Activated CD4-positive, alpha-beta memory T cell treated with anti-CD3 and anti-CD28 coated beads, Interleukin-2, amount 10 ng/mL, durations not matched to agents 7 days and 5 days (primary cell): ENCODE data around the gene RCC2. TPM values are rescaled to one million over a fixed set of nuclear protein-coding genes. Genes with fewer than 3 reads are reported as not detected.
"Not testable (repeated sequence)": the region's sequence is repeated elsewhere in the genome, so short reads cannot be mapped to it uniquely, and the experiment has no call there.

Source experiments
- CTCF ChIA-PET: fragments of 350-600 bp; sonication (Branson Sonifier 250); formaldehyde crosslinking; loops from one replicate; lab custom pipeline; 2021; ENCODE audit warnings: antibody characterized with exemption, inconsistent platforms; lab: Charles Lee
- POLR2A ChIA-PET: fragments of 350-600 bp; sonication (Branson Sonifier 250); formaldehyde crosslinking; loops from one replicate; lab custom pipeline; 2021; ENCODE audit warnings: antibody characterized with exemption; lab: Charles Lee
- DNase-seq: peaks from one replicate; pipeline ENCODE4 v3.0.0-alpha.2; 2020
- H3K27ac Mint-ChIP-seq: one replicate; pipeline ENCODE4 v1.8.0; 2021; ENCODE audit warnings: mild to moderate bottlenecking, mixed read lengths
- H3K27me3 Mint-ChIP-seq: one replicate; pipeline ENCODE4 v1.8.0; 2021; ENCODE audit warnings: mixed read lengths
- H3K36me3 Mint-ChIP-seq: one replicate; pipeline ENCODE4 v1.8.0; 2021; ENCODE audit warnings: low read depth, mixed read lengths
- H3K4me1 Mint-ChIP-seq: one replicate; pipeline ENCODE4 v1.8.0; 2021; ENCODE audit warnings: mixed read lengths
- H3K4me3 Mint-ChIP-seq: one replicate; pipeline ENCODE4 v1.8.0; 2021; ENCODE audit warnings: mild to moderate bottlenecking, mixed read lengths
- H3K9me3 Mint-ChIP-seq: one replicate; pipeline ENCODE4 v1.8.0; 2021; ENCODE audit warnings: mixed read lengths
- total RNA-seq, 2 experiments: library from RNA; stranded (reverse); gene quantifications; one replicate each; pipeline ENCODE4 v1.2.3, GENCODE V29; 2021

Gene RCC2
- total RNA-seq = 100 to 1,000 TPM; 111 to 114 TPM

DNA sequence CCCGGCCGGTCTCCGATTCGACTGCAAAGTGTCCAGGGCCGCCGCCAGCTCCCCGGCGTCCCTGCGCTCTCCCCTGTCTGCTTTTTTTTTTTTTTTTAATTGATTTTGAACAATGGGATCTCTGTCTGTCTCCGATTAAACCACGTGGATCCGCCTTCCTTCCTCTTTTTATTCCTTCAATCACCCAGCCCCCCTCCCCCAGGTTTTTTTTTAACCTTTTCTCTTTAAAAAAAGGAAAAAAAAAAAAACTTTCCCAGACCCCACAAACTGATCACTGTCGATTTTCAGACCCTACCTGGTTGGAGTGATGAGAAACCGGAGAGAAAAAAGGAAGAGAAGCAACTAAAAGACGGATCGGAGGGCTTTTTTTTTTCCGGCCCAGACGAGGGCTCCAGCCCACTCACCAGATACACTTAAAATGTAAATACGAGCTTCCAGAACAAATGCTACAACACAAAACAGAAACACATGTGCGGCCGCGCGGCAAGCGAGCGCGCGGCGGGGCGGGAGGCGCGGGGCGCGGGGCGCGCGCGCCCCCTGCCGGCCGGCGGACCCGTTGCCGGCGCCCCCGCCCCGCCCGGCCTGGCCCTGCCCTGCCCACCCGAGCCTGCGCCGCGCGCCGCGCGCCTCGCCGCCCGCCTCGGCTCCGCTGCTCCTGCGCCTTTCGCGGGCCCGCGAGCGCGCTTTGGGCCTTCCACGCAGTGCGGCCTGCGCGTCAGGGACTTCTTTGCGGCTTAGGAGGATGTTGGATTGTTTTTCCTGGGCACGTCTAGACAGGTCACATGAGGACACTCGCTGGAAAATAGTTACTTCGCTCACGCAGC is at the start of gene RCC2:
Gene RCC2 (minus strand): TSS at position 428 of the 824 bp plus-strand sequence. CDS start 1,163 bp downstream, outside the sequence.
- ChIA-PET CTCF (interaction anchor here (0.7 to 1.4 kb wide), 5 partner anchors 21 to 1512 kb away, joined by 3 to 6 read pairs (median 3); no protein-coding TSS in a partner anchor), POLR2A (interaction anchor here (1.0 kb wide), 2 partner anchors 13 to 535 kb away, joined by 3 to 4 read pairs; no protein-coding TSS in a partner anchor)
- no peaks in the 10 kb centered on the region for H3K9me3 Mint-ChIP-seq
- H3K4me3 Mint-ChIP-seq = peak within 1 kb of the TSS; percentile 96
- DNase-seq = peak; percentile 79
- H3K4me1 Mint-ChIP-seq = peaks cover 57% of the 10 kb centered on the region
- H3K36me3 Mint-ChIP-seq = peaks cover 38% of the 10 kb centered on the region
- peak within 1 kb of the TSS; percentile 98 for H3K27ac Mint-ChIP-seq
- H3K27me3 Mint-ChIP-seq = no peaks in the 10 kb centered on the region

DNA sequence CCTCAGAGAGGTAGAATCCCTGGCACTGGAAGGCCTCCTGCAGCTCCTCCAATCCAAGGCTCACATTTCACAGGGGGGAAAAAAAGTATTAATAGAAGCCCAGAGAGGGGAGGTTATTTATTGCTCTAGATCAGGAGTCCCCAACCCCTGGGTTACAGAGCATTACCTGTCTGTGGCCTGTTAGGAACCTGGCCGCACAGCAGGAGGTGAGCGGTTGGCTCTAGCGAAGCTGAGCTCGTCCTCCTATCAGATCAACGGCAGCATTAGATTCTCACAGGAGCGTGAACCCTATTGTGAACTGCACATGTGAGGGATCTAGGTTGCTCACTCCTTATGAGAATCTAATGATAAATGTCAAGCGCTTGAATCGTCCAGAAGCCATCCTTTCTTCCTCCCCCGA is 46.8 kb upstream of the RCC2 start:
- Mint-ChIP-seq H3K4me3 (no peak overlapping the region), H3K27ac (no peak overlapping the region), H3K27me3 (peaks cover 1% of the 10 kb centered on the region), H3K4me1 (peaks cover 7% of the 10 kb centered on the region), H3K9me3 (no peaks in the 10 kb centered on the region), H3K36me3 (no peaks in the 10 kb centered on the region)
- no peak for DNase-seq
- CTCF ChIA-PET = interaction anchor here (1.3 kb wide), 1 partner anchor 9 kb away, joined by 5 read pairs; no protein-coding TSS in a partner anchor
- POLR2A ChIA-PET = no interaction called here

DNA sequence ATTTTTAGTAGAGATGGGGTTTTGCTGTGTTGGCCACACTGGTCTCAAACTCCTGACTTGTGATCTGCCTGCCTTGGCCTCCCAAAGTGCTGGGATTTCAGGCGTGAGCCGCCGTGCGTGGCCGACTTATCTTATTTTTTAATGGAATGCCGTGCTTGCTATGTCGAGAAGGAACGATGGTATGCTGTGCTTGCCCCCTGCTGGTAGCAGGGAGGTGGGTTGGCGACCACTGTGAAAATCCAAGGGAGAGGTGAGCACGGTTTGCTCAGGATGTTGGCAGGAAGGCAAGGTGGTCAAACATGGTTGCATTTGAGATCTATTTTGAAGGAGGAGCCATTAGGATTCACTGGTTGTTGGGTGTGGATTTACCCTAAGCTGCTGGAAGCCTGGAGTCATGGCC is 45.8 kb upstream of the RCC2 start:
- DNase-seq = no peak
- no peak overlapping the region for H3K4me3 Mint-ChIP-seq
- H3K27ac Mint-ChIP-seq = no peak overlapping the region
- ChIA-PET POLR2A (no interaction called here), CTCF (no interaction called here)
- no peaks in the 10 kb centered on the region for H3K36me3 Mint-ChIP-seq
- H3K27me3 Mint-ChIP-seq = peaks cover 1% of the 10 kb centered on the region
- H3K9me3 Mint-ChIP-seq = no peaks in the 10 kb centered on the region
- H3K4me1 Mint-ChIP-seq = peaks cover 7% of the 10 kb centered on the region

DNA sequence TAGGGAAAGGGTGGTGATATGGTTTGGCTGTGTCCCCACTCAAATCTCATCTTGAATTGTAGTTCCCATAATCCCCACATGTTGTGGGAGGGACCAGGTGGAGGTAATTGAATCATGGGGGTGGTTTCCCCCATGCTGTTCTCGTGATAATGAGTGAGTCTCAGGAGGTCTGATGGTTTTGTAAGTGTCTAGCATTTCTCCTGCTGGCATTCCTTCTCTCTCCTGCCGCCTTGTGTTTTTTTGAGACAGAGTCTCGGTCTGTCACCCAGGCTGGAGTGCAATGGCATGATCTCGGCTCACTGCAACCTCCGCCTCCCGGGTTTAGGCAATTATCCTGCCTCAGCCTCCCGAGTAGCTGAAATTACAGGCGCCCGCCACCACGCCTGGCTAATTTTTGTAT is 42.5 kb upstream of the RCC2 start:
- H3K4me1 Mint-ChIP-seq, H3K27me3 Mint-ChIP-seq, CTCF ChIA-PET, H3K36me3 Mint-ChIP-seq, H3K4me3 Mint-ChIP-seq, H3K9me3 Mint-ChIP-seq, POLR2A ChIA-PET, H3K27ac Mint-ChIP-seq, DNase-seq: not testable (repeated sequence)

DNA sequence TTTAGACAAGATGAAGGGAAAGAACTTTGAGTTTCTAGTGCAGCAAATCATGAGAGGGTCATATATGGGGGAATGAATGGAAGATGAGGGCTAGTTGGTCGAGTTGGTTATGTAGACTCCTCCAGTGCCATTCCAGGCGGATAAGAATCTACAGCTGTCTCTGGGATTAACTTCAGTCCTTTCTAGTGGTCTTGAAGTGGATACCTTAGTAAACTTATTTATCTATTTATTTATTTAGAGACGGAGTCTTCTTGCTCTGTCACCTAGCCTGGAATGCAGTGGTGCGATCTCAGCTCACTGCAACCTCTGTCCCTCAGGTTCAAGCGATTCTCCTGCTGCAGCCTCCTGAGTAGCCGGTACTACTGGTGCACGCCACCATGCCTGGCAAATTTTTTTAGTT is 41.4 kb upstream of the RCC2 start:
- POLR2A ChIA-PET = no interaction called here
- Mint-ChIP-seq H3K27me3 (peaks cover 4% of the 10 kb centered on the region), H3K4me1 (no peaks in the 10 kb centered on the region), H3K36me3 (no peaks in the 10 kb centered on the region), H3K27ac (no peak overlapping the region), H3K4me3 (no peak overlapping the region), H3K9me3 (no peaks in the 10 kb centered on the region)
- CTCF ChIA-PET = no interaction called here
- DNase-seq = no peak

GRCh38 chr1:17475752-17476151 is 36.3 kb upstream of the RCC2 start:
- H3K27ac Mint-ChIP-seq = no peak overlapping the region
- no peak for DNase-seq
- peaks cover 4% of the 10 kb centered on the region for H3K27me3 Mint-ChIP-seq
- no peaks in the 10 kb centered on the region for H3K4me1 Mint-ChIP-seq
- H3K4me3 Mint-ChIP-seq = no peak overlapping the region
- H3K9me3 Mint-ChIP-seq = no peaks in the 10 kb centered on the region
- CTCF ChIA-PET = interaction anchor here (0.9 kb wide), 1 partner anchor 19 kb away, joined by 3 read pairs; no protein-coding TSS in a partner anchor
- POLR2A ChIA-PET = interaction anchor here (1.4 kb wide), 1 partner anchor 13 kb away, joined by 3 read pairs; no protein-coding TSS in a partner anchor
- H3K36me3 Mint-ChIP-seq = no peaks in the 10 kb centered on the region

DNA sequence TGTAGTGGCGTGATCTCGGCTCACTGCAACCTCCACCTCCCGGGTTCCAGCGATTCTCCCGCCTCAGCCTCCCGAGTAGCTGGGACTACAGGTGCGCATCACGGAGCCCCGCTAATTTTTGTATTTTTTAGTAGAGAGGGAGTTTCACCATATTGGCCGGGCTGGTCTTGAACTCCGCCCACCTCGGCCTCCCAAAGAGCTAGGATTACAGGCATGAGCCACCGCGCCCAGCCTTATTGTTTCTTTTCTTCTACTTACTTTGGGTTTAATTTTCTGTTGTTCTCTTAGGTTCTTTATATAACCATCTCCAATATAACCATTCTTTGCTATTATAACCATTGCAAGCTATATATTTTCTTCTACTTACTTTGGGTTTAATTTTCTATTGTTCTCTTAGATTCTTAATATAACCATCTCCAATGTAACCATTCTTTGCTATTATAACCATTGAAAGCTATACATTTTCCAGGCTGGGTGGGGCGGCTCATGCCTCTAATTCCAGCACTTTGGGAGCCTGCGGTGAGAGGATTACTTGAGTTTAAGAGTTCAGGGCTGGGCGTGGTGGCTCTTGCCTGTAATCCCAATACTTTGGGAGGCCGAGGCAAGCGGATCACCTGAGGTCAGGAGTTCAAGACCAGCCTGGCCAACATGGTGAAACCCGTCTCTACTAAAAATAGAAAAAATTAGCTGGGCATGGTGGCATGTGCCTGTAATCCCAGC is 35.5 kb upstream of the RCC2 start:
- not testable (repeated sequence) for H3K36me3 Mint-ChIP-seq, H3K27me3 Mint-ChIP-seq, H3K4me3 Mint-ChIP-seq, H3K4me1 Mint-ChIP-seq, H3K27ac Mint-ChIP-seq, DNase-seq, H3K9me3 Mint-ChIP-seq
- CTCF ChIA-PET = interaction anchor here (0.6 to 0.9 kb wide), 2 partner anchors 10 to 20 kb away, joined by 3 read pairs; no protein-coding TSS in a partner anchor
- POLR2A ChIA-PET = interaction anchor here (1.4 kb wide), 1 partner anchor 14 kb away, joined by 3 read pairs; no protein-coding TSS in a partner anchor

- CTCF ChIA-PET = no interaction called here
- POLR2A ChIA-PET = no interaction called here
- Mint-ChIP-seq H3K9me3 (no peaks in the 10 kb centered on the region), H3K27ac (no peak overlapping the region), H3K4me3 (no peak overlapping the region), H3K27me3 (no peaks in the 10 kb centered on the region), H3K36me3 (no peaks in the 10 kb centered on the region), H3K4me1 (no peaks in the 10 kb centered on the region)
- DNase-seq = no peak
These were observed 33.3 kb upstream of the RCC2 start for GRCh38 chr1:17472814-17473213.

DNA sequence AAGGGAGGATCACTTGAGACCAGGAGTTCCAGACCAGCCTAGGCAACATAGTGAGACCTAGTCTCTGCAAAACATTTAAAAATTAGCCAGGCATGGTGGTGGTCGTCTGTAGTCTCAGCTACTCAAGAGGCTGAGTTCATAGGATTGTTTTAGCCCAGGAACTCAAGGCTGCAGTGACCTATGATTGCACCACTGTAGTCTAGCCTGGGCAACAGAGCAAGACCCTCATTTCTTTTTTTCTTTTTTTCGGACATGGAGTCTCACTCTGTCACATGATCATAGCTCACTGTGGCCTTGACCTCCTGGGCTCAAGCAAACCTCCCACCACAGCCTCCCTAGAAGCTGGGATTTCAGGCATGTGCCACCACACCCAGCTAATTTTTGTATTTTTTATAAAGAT is 31.9 kb upstream of the RCC2 start:
- no peak overlapping the region for H3K27ac Mint-ChIP-seq
- no peaks in the 10 kb centered on the region for H3K4me1 Mint-ChIP-seq
- no peaks in the 10 kb centered on the region for H3K36me3 Mint-ChIP-seq
- no peak overlapping the region for H3K4me3 Mint-ChIP-seq
- no peaks in the 10 kb centered on the region for H3K9me3 Mint-ChIP-seq
- H3K27me3 Mint-ChIP-seq = no peaks in the 10 kb centered on the region
- no peak for DNase-seq
- ChIA-PET POLR2A (no interaction called here), CTCF (no interaction called here)

DNA sequence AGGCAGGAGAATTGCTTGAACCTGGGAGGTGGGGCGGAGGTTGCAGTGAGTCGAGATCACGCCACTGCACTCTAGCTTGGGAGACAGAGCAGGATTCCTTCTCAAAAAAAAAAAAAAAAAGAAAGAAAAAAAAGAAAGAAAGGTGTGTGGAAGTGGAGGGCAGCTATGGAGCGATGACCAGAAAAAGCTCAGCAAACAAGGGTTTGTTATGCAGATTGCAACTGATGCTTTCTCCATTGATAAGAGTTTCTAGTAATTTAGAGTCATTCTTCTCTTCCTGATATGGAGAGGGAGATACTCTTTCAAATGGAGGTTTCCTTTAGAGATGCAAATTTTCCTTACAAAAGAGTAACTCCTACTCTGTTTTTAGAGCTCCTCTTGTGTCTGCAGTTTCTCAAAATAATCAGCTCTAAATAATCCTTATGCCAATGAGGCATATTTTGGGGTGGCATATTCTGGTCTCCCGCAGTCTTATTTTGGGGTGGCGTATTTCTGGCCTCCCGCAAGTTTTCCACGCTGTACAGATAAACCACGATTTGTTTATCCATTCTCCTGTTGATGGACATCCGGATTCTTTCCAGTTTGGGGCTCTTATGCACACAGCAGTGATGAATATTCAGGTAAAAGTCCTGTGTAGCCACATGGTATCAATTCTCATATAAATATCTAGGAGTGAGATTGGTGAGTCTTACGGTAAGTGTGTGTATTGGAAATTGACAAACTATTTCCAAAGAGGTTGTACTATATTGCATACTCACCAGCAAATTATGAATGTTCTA is 30.7 kb upstream of the RCC2 start:
- CTCF ChIA-PET = no interaction called here

DNA sequence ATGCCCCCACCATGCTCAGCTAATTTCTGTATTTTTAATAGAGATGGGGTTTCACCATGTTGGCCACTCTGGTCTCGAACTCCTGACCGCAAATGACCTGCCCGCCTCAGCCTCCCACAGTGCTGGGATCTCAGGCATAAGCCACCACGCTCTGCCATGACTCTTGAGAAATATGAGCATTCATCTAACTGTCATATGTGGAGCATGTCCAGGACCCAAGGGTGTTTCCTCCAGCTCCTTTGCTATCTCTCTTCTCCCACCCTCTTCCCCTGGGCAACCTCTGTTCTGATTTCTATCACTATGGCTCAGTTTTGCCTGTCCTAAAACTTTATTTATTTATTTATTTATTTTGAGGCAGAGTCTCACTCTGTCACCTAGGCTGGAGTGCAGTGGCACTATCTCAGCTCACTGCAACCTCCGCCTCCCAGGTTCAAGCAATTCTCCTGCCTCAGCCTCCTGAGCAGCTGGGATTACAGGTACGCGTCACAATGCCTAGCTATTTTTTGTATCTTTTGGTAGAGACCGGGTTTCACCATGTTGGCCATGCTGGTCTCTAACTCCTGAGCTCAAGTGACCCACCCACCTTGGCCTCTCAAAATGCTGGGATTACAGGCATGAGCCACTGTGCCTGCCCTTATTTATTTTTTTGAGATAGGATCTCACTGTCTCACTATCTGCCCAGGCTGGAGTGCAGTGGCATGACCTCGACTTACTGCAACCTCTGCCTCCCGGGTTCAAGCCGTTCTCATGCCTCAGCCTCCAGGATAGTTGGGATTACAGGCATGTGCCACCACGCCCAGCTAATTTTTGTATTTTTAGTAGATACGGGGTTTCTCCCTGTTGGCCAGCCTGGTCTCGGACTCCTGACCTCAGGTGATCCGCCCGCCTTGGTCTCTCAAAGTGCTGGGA is 29.1 kb upstream of the RCC2 start:
- H3K4me3 Mint-ChIP-seq, H3K27me3 Mint-ChIP-seq, H3K9me3 Mint-ChIP-seq, H3K4me1 Mint-ChIP-seq, H3K36me3 Mint-ChIP-seq, H3K27ac Mint-ChIP-seq, POLR2A ChIA-PET, DNase-seq: not testable (repeated sequence)
- CTCF ChIA-PET = interaction anchor here (0.7 kb wide), 1 partner anchor 34 kb away, joined by 3 read pairs; no protein-coding TSS in a partner anchor

More for the DNA sequence above, 30.7 kb upstream of the RCC2 start:
- POLR2A ChIA-PET = no interaction called here
- no peaks in the 10 kb centered on the region for H3K4me1 Mint-ChIP-seq
- H3K27me3 Mint-ChIP-seq = peaks cover 1% of the 10 kb centered on the region
- DNase-seq = no peak
- H3K4me3 Mint-ChIP-seq = no peak overlapping the region
- H3K9me3 Mint-ChIP-seq = no peaks in the 10 kb centered on the region
- no peaks in the 10 kb centered on the region for H3K36me3 Mint-ChIP-seq
- no peak overlapping the region for H3K27ac Mint-ChIP-seq

- Mint-ChIP-seq H3K27me3 (peaks cover 4% of the 10 kb centered on the region), H3K27ac (no peak overlapping the region), H3K36me3 (no peaks in the 10 kb centered on the region), H3K9me3 (no peaks in the 10 kb centered on the region), H3K4me3 (no peak overlapping the region), H3K4me1 (no peaks in the 10 kb centered on the region)
- DNase-seq = no peak
- CTCF ChIA-PET = interaction anchor here (1.5 kb wide), 1 partner anchor 11 kb away, joined by 3 read pairs; no protein-coding TSS in a partner anchor
- POLR2A ChIA-PET = no interaction called here
These were observed 26.9 kb upstream of the RCC2 start for GRCh38 chr1:17466359-17466758.
